BLaER1 (cell line): ENCODE measurements around the gene HOXA11.

Experiments
- H3K27ac ChIP-seq: shearing (Covaris generic); formaldehyde crosslinking; 2 replicates; pipeline ENCODE4 v1.8.1; 2022
- H3K27me3 ChIP-seq: shearing (Covaris generic); formaldehyde crosslinking; 2 replicates; pipeline ENCODE4 v1.8.1; 2022
- H3K36me3 ChIP-seq: shearing (Covaris generic); formaldehyde crosslinking; 2 replicates; pipeline ENCODE4 v1.8.1; 2022
- H3K4me1 ChIP-seq: shearing (Covaris generic); formaldehyde crosslinking; 2 replicates; pipeline ENCODE4 v1.8.1; 2022
- H3K4me2 ChIP-seq: shearing (Covaris generic); formaldehyde crosslinking; 2 replicates; pipeline ENCODE4 v1.8.1; 2022
- H3K4me3 ChIP-seq: shearing (Covaris generic); formaldehyde crosslinking; 2 replicates; pipeline ENCODE4 v1.8.1; 2022
- H3K9ac ChIP-seq: shearing (Covaris generic); formaldehyde crosslinking; 2 replicates; pipeline ENCODE4 v1.8.1; 2022
- H3K9me3 ChIP-seq: shearing (Covaris generic); formaldehyde crosslinking; 2 replicates; pipeline ENCODE4 v1.8.1; 2022
- H4K20me1 ChIP-seq: shearing (Covaris generic); formaldehyde crosslinking; 2 replicates; pipeline ENCODE4 v1.8.1; 2022
- Cebpa-rat ChIP-seq: shearing (Covaris generic); IDR thresholded peaks from 2 replicates; pipeline ENCODE4 v1.8.1; 2022

The HOXA11 gene

GRCh38 chr7:27143023-27143949 lies 41.7 kb downstream of the HOXA11 start, which contains the start of gene HOXA5:
TSS of gene HOXA5 (minus strand) at chr7:27143681. CDS start at chr7:27143607, 74 bp downstream.
- H3K9ac ChIP-seq = no peak within 1 kb of the TSS
- no peak within 1 kb of the TSS for H3K27ac ChIP-seq
- H3K36me3 ChIP-seq = peaks cover 20% of the 10 kb centered on the region
- peaks cover 69% of the 10 kb centered on the region for H3K27me3 ChIP-seq
- no peaks in the 10 kb centered on the region for H4K20me1 ChIP-seq
- 0 out of 2 replicates have a peak within 1 kb of the TSS, but pooled peaks have one; percentile 18 for H3K4me3 ChIP-seq
- no peak for TF ChIP-seq Cebpa-rat
- H3K9me3 ChIP-seq = peaks cover 75% of the 10 kb centered on the region
- H3K4me1 ChIP-seq = 0 out of 2 replicates have a peak, but pooled peaks cover 2% of the 10 kb centered on the region
- H3K4me2 ChIP-seq = no peak within 1 kb of the TSS

GRCh38 chr7:27142580-27143022 lies 42.4 kb downstream of the HOXA11 start:
- no peak overlapping the region for H3K27ac ChIP-seq

GRCh38 chr7:27141923-27142579 lies 43.0 kb downstream of the HOXA11 start:
- Histone ChIP-seq H3K27ac (no peak overlapping the region), H4K20me1 (no peaks in the 10 kb centered on the region), H3K4me3 (no peak overlapping the region), H3K4me2 (no peak overlapping the region), H3K4me1 (peaks cover 8% of the 10 kb centered on the region), H3K9me3 (peaks cover 62% of the 10 kb centered on the region), H3K27me3 (peaks cover 60% of the 10 kb centered on the region), H3K36me3 (peaks cover 20% of the 10 kb centered on the region), H3K9ac (no peak overlapping the region)
- no peak for TF ChIP-seq Cebpa-rat

More at GRCh38 chr7:27142580-27143022, 42.4 kb downstream of the HOXA11 start:
- H3K9me3 ChIP-seq = peaks cover 68% of the 10 kb centered on the region
- H3K27me3 ChIP-seq = peaks cover 62% of the 10 kb centered on the region
- H3K4me2 ChIP-seq = no peak overlapping the region
- no peak for TF ChIP-seq Cebpa-rat
- H4K20me1 ChIP-seq = no peaks in the 10 kb centered on the region
- H3K36me3 ChIP-seq = peaks cover 20% of the 10 kb centered on the region
- H3K4me1 ChIP-seq = peaks cover 2% of the 10 kb centered on the region; the same call in 1 of the 2 replicates
- H3K4me3 ChIP-seq = no peak overlapping the region
- no peak overlapping the region for H3K9ac ChIP-seq

- Histone ChIP-seq H3K4me2 (no peak overlapping the region), H3K36me3 (peaks cover 20% of the 10 kb centered on the region), H3K27ac (no peak overlapping the region), H4K20me1 (no peaks in the 10 kb centered on the region), H3K4me3 (no peak overlapping the region), H3K4me1 (peaks cover 12% of the 10 kb centered on the region), H3K27me3 (peaks cover 58% of the 10 kb centered on the region), H3K9me3 (peaks cover 57% of the 10 kb centered on the region), H3K9ac (no peak overlapping the region)
- TF ChIP-seq Cebpa-rat = no peak
Observed at GRCh38 chr7:27141137-27141922, 43.7 kb downstream of the HOXA11 start.

GRCh38 chr7:27140126-27140857 lies 44.7 kb downstream of the HOXA11 start:
- Histone ChIP-seq H3K27ac (no peak overlapping the region), H3K36me3 (peaks cover 20% of the 10 kb centered on the region), H3K4me1 (peaks cover 22% of the 10 kb centered on the region), H3K4me2 (no peak overlapping the region), H3K9ac (no peak overlapping the region), H3K9me3 (peaks cover 51% of the 10 kb centered on the region), H4K20me1 (no peaks in the 10 kb centered on the region), H3K4me3 (no peak overlapping the region), H3K27me3 (peaks cover 47% of the 10 kb centered on the region)
- TF ChIP-seq Cebpa-rat = no peak

GRCh38 chr7:27139334-27140125 lies 45.5 kb downstream of the HOXA11 start:
- no peak overlapping the region for H3K4me2 ChIP-seq
- no peak overlapping the region for H3K4me3 ChIP-seq
- H3K9ac ChIP-seq = no peak overlapping the region
- peaks cover 40% of the 10 kb centered on the region for H3K27me3 ChIP-seq
- H4K20me1 ChIP-seq = no peaks in the 10 kb centered on the region
- peaks cover 29% of the 10 kb centered on the region for H3K4me1 ChIP-seq
- TF ChIP-seq Cebpa-rat = no peak
- no peak overlapping the region for H3K27ac ChIP-seq
- H3K36me3 ChIP-seq = peaks cover 14% of the 10 kb centered on the region
- H3K9me3 ChIP-seq = peaks cover 43% of the 10 kb centered on the region

- H3K4me2 ChIP-seq = no peak overlapping the region
- peaks cover 12% of the 10 kb centered on the region for H3K36me3 ChIP-seq
- peaks cover 37% of the 10 kb centered on the region for H3K9me3 ChIP-seq
- H3K27ac ChIP-seq = no peak overlapping the region
- H4K20me1 ChIP-seq = no peaks in the 10 kb centered on the region
- no peak for TF ChIP-seq Cebpa-rat
- peaks cover 34% of the 10 kb centered on the region for H3K27me3 ChIP-seq
- peaks cover 30% of the 10 kb centered on the region for H3K4me1 ChIP-seq
- H3K9ac ChIP-seq = no peak overlapping the region
- H3K4me3 ChIP-seq = no peak overlapping the region
Observed at GRCh38 chr7:27138985-27139333, 46.1 kb downstream of the HOXA11 start.

- Histone ChIP-seq H3K27me3 (peaks cover 29% of the 10 kb centered on the region), H4K20me1 (no peaks in the 10 kb centered on the region), H3K4me1 (peaks cover 30% of the 10 kb centered on the region), H3K36me3 (0 out of 2 replicates have a peak, but pooled peaks cover 8% of the 10 kb centered on the region), H3K4me3 (no peak overlapping the region), H3K9me3 (peaks cover 32% of the 10 kb centered on the region), H3K9ac (no peak overlapping the region), H3K27ac (no peak overlapping the region), H3K4me2 (no peak overlapping the region)
- no peak for TF ChIP-seq Cebpa-rat
Observed at GRCh38 chr7:27138472-27138871, 46.6 kb downstream of the HOXA11 start.
